ENCODE measurements around the gene RPE65.
"Not testable (repeated sequence)": the region's sequence is repeated elsewhere in the genome, so short reads cannot be mapped to it uniquely, and the experiment has no call there.

The RPE65 gene

DNA sequence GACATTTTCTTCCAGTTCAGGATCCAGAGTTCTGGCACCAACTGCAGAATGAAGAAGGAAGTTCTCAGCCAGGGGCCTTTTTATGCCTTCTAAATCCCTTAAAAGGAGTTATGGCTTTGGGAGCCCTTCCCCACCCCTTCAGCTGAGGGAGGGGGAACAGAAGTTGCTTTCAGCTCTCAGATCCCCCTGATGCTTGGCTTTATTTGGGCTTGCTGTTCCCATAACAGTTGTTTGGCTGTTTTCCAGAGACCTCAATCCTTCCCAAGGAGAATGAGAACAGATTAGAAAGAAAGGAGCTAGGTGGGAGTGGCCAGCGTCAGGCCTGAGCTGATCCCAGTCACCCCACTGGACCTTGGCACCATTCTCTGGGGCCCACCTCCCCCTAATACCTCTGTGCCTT lies at the start of gene RPE65:
Gene RPE65, minus strand, starts transcription at position 54 of the 400 bp plus-strand sequence. Its CDS starts 49 bp downstream, at position 5.
- peak in 1 of 56 donors; percentile 3 for DNase-seq

DNA sequence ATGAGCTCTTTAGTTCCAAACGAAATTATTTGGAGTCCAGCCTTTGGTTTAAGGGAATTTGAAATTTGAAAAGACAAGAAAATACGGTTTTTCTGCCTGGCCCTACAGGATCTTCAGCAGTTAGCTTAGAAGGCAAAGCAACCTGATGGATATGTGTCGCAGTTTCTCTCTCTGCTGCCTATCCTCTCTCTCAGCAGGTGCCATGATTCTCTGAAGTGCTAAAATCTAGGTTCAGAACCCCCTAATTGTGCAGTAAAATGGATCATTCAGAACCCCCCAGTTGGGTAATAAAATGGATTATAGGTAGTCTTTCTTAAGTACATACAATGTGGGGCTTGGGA lies 47.6 kb upstream of the RPE65 start:
- no peak for DNase-seq

DNA sequence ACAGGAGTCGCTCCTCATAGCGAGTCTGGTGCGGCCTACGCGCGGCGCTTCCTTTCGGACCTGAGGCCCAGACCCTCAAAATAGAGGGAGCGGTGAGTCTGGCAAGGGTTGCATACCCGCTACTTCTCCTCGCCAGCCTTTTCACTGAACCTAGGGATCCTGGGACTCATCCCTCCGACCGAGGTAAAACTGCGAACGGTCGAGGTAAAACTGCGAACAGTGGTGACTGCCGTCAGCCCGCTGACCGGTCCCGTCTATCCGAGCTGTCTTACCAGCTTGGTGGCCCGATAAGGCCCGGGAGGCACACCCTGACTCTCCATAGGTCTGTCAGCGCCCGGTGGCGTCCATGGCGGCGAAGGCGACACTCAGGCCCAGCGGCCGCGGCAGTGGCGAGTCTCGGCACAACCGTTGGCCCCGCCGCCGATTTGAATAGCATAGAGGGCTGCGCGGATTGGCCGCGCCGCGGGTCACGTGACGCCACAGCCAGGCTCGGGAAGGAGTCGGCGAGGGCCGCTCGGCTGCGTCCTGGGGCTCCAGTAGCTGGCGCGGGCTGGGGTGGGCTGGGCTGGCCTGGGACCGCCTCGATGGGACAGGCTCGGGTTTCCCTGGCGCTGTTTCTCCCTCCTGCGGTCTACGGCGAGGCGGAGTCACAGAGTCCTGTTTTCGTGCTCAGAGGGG lies 47.1 kb upstream of the RPE65 start, which contains the start of gene DEPDC1:
Gene DEPDC1, minus strand, starts transcription at position 403 of the 678 bp plus-strand sequence. Its CDS starts 83 bp downstream, at position 320.
- DNase-seq, result peak; percentile 47 to 93 (median 82)

DNA sequence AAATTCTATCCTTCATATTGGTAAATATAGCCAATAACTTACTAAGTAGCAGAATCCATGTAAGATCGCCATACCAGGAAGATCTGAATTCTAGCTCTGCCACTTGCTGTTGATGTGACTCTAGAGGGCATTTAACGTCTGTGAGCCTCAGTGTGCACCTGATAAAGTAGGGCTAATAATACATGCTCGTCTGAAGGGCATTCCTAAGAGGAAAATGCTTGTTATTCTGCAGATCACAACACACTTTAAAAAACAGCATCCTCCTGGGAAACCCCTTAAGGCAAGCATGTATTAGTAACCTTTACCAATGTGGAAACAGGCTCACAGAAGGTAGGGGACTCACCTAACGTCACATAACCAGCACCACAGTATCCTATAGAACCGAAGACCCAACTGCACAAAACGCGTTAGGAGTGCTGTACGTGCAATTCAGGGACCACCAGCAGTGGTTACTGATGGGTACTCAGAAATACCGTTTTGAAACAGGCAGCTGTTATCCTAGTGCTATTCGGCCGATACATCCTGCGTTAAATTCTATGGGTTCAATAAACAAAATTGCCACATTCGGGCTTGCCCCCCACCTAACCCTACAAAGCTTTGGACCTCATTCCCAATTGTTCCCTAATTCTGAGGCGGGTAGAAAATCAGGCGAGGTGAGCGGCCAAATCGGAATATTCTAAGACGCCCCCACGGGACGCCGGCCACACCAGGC lies 46.4 kb upstream of the RPE65 start:
- no peak for DNase-seq

DNA sequence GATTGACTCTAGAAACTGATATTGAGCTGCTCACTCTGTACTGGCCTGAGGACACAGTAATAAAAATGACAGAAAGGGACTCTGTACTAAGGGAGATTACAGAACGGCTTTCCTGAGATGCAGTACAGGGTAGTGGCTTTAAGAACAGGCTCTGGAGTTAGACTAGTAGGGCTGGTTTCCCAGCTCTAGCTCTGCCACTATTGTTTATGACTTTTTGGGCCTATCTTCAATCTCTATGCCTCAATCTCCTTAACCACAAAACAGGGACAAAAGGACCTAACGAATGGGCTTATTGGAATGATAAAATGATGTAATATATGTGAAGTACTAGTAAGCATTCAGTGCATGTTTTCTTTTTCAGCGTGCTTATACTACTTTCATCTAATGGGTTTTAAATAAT lies 45.8 kb upstream of the RPE65 start:
- DNase-seq, result no peak

DNA sequence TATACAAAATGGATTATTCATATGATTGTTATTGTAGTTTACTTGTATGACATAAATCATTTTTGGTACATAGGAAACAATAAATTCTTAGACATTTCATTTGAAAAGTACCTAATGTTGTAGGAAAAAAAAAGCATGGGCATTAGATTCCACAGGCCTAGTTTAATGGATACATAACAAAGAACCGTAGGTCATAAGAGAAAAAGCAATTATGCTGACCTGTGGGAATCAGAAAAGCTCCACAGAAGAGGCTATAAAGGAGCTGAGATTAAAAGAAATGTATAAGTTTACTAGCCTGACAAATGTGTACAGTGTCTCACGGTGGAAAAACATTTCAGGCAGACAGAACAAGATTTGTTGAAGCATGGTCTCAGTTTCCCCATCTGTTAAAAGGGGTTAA lies 43.4 kb upstream of the RPE65 start:
- no peak for DNase-seq

DNA sequence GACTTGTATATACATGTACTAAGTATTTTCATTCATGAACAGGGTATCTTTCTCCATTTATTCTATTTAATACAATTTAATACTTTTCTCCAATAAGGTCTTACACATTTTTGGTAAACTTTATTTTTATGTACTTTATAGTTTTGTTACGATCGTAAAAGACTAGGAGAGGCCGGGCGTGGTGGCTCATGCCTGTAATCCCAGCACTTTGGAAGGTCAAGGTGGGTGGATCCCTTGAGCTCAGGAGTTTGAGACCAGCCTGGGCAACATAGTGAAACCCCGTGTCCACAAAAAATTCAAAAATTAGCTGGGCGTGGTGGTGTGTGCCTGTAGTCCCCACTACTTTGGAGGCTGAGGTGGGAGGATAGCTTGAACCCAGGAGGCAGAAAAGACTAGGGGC lies 42.5 kb upstream of the RPE65 start:
- DNase-seq, result not testable (repeated sequence)

DNA sequence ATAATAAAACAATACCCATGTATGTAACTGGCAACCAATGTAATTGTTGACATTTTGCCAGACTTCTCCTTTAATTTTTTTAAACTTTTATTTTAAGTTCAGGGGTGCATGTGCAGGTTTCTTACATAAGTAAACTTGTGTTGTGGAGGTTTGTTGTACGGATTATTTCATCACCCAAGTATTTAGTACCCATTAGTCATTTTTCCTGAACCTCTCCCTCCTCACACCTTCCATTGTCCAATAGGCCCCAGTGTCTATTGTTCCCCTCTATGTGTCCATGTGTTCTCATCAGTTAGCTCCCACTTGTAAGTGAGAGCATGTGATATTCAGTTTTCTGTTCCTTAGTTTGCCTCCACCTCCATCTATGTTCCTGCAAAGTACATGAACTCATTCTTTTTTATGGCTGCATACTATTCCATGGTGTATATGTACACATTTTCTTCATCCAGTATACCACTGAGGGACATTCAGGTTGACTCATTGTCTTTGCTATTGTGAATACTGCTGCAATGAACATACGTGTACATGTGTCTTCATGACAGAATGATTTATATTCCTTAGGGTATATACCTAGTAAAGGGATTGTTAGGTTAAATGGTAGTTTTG lies 40.4 kb upstream of the RPE65 start:
- DNase-seq, result no peak

DNA sequence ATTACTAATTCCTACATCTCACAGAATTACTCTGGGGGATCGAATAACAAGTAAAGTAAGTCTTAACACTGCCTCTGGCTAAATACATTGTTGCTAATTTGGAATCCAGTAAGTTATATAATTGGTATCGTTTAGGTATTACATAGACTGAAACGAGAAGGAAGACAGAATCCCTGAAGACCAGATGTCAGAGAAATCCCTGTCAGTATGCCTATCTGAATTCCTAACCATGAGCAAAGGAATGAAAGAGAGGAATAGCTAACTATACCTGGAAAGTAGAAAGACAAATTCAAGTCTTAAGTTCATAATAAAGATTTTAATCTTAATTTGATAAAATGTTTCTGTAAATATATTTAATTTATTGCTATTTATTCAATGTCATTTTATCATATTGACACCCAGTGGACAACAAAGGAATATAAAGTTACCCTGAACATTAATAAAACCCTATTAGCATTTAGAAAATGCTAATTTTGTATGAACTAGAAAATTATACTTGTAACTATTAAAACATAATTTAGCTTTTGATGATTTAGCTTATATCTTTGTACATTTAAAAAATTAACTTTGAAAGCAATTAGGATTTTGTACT lies 35.8 kb upstream of the RPE65 start:
- DNase-seq, result no peak

DNA sequence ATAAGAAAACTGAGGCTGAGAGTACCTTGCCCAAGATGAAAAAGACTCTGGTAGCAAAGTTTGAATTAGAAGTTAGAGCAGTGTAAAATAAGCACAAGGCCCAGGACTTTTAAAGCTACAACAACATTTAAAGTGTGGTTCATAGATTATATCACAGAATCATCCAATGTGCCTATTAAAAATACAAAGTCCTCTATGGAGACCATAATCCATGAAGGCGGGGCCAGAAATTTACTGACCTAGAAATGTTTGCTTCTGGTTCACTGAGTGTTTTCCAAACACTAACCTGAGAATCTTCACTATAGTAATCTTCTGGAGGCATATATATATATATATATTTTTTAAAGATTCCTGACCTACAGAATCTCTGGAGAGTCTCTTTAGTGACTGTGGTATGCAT lies 34.9 kb upstream of the RPE65 start:
- no peak for DNase-seq

DNA sequence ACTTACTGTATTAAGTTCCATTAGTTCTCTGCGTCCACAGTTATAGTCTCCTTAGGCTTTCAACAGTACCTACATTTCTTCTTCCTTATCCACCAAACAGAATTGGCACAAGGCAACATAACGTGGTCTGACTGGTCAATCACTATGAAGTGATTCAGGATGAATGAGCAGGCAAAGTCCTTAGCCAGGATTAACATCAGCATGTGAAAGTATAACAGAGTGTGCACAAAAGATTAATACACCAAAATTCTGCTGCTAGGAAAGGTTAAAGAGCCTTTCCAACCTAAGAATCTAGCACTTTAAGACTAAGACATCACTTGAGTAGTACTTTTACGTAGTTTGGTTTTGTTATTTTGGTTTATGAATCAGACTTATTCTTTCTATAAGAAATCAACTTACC lies 31.3 kb upstream of the RPE65 start:
- no peak for DNase-seq

DNA sequence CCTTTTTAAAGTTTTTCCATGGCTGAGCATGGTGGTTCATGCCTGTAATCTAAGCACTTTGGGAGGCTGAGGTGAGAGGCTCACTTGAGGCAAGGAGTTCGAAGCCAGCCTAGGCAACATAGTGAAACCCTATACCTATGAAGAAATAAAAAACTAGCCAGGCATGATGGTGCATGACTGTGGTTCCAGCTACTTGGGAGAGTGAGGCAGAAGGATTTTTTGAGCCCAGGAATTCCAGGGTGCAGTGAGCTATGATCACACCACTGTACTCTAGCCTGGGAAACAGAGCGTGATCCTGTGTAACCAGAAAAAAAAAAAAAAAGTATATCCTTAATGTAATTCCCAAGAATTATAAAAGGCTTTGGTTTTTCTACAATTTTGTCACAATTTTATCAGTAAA lies 29.7 kb upstream of the RPE65 start:
- DNase-seq, result no peak

DNA sequence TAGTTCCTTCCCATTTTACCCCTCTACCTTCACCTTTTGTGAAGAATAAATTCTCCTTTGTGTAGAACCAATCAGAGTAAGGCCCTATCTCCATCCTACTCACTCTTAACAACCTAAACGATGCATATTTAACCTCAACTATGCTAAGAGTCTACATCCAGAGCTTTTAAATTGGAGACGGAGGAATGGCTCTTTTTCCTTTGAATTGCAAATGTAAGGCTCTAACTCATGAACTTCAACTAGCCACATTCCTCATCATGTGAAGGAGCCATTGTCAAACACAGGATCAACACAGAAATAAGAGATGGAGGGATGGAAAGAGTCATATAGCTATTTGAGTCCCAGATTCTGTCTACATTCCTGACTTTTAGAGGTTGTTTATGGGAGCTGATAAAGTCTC lies 28.9 kb upstream of the RPE65 start:
- no peak for DNase-seq

DNA sequence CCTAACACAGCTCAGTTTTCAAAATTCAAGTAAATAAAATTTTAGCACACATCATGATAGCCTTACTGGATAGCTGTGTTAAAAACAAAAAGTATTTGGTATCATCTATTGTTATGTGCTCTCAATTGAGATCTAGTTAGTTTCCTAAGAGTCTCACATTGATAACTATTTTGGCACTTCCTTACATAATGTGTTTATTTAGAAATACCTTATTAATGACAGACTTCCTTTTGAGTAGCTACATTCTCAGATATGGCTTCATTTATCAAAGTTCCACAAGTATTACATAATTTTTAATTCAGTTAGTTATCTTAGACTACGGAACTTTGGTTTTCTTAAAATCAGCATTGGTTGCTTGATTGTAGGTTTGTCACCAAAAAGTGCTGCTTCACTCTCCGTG lies 26.9 kb upstream of the RPE65 start:
- DNase-seq, result not testable (repeated sequence)

DNA sequence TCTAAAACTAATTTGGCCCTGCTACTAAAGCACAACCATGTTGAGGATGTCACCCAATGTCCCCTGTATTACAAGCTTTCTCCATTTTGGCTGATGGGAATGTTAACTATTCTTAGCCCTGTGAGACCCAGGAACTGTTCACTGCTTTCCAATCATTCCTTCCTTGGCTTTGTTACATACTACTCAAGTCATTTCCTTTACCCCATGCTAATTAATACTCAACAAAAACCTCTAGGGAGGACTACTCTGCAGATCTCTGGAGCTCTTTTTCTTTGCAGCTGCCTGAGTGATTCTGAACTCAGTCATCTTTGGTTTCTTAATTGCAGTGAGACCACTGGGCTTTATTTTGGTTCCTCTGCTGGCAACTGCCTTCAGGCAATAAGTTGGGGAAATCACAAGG lies 23.3 kb upstream of the RPE65 start:
- no peak for DNase-seq

DNA sequence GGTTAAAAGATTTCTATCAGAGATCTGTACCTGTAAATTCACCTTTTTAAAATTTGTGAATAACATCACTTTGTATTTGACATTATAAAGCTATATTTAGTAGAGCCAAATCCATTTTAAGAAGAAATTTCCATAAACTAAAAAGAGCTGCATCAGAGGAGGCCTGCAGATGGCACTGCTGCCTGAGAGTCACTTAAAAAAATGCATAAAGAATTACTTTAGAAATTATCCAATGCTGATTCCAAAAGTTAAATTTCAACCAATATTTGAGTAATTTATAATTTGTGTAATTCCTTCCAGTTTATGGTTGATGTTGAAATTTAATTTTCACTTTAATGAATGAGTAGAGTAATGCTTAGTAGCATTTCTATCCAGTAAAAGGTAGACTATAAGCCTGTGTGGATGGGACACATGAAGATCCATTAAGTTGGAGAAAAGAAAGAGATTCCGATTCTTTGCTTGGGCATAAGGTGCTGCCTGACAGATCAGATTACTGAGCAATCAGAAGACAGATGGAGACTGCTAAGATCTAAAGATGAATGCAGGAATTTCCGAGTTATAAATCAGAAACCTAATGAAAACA lies 20.7 kb upstream of the RPE65 start:
- peak in 10 of 56 donors; percentile 1 to 32 (median 8) for DNase-seq

DNA sequence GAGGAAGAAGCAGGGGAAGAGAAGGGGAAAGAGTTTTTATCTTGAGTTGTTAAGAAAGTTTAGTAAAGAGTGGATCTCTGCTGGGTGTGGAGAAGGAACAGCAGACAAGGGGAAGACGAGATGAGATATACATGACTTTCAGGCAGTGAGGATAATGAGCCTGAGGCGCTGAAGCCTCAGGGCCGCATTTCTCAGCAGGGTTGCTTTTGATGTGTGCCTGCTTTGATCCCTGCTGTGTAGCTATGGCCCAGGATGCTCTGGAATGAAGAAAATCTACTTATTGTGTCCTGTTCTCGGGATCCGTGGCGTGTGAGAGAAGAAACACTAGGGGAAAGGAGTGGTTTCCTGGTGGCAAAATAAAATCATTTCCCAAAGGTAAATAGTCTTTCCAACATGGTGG lies 15.1 kb upstream of the RPE65 start:
- DNase-seq, result no peak

DNA sequence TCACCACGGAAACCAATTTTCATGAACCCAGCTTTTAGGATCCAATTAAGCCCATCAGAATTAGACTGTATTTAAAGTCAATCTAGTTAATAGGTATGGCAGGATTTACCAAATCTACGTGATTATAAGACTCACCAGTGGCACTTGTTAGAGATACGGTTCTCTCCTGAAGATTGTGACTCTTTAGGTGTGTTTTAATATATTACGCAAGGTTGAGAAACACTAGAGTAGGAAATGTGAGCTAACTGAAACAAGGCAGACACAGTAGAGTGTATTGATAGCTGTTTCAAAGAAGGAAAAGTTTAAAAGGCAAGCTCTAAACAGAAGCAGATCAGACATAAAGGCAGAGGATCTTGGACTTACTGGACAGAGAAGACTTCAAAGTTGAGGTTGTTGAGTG lies 11.2 kb upstream of the RPE65 start:
- no peak for DNase-seq

DNA sequence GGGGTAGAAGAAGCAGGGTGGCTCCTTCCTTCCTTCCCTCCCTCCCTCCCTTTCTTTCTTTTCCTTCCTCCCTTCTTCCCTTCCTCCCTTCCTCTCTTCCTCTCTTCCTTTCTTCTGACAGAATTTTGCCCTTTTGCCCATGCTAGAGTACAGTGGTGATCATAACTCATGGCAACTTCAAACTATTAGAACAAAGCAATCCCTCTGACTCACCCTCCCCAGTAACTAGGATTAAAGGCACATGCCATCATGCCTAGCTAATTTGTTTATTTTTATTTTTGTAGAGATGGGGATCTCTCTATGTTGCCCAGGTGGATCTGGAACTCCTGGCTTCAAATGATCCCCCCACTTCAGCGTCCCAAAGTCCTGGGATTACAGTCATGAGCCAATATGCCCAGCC lies 10.0 kb upstream of the RPE65 start:
- no peak for DNase-seq

DNA sequence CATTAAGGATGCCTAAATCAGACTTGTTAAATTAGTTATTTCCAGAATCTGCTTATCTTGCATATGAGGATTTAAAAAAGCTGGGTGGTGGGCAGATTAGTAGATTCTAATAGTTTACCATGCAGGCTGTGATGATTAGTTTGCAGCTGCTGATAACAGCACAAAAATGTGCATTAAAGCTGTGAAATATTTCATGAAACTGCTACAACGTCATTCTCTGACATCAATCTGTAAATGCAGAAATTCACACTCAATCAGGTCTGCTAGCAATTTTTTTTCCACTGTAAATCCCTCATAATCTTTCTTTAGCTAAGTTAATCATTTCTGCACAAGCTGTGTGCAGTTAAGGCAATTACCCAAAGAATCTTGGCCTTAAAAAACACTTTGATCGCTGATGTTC lies 9.3 kb upstream of the RPE65 start:
- no peak for DNase-seq

DNA sequence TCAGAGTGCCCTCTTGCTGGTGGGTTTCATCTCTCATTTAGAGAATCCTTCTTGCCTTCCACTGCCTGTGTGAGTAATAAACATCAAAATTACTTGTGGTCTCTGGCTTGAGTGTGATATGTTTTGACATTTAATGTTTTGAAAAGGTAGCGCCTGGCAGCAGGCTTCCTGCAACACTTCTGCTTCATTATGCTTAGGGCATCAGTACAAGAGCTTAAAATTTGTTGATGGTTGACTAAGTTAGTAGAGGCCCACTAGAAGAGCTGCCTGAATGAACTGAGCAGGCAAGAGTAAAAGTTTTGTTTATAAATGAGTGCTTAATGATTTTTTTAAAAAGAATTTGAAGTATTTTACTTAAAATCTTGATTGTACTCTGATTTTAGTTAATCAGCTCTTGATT lies 6.4 kb upstream of the RPE65 start:
- DNase-seq, result no peak

DNA sequence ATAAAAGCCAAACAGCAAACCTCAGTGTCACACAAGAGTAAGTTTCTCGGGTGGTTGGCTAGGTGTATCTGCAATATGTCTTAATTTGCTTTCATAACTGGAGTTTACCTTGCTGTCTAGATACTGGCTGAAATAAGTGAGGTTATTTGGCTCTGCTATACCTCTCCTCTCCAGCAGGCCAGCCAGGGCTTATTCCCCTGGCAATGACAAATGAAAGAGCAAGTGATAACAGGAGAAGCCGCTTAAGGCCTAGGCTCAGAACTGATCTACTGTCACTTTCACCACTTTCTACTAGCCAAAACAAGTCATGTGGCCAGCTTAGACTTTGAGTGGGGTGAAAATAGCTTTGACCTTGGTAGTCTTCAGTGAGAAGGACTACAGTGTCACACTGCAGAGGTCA lies 4.8 kb upstream of the RPE65 start:
- no peak for DNase-seq
